MM.1S (cell line): ENCODE results near the gene TEDDM1.

Experiments
- DNase-seq: peaks from one replicate; pipeline ENCODE4 v3.0.0-alpha.2; 2015
- H2AFZ ChIP-seq: fragments of 300-600 bp; sonication (generic); 2 replicates; pipeline ENCODE4 v1.6.0; 2016; ENCODE audit warnings: antibody characterized with exemption, low read length
- H3F3A ChIP-seq: fragments of 300-600 bp; sonication (generic); 2 replicates; pipeline ENCODE4 v1.6.1; 2016; ENCODE audit warnings: mild to moderate bottlenecking, antibody characterized with exemption, low read length, moderate library complexity, mixed read lengths; ENCODE audit not compliant: insufficient read depth
- H3K27ac ChIP-seq: fragments of 300-600 bp; sonication (generic); 2 replicates; pipeline ENCODE4 v1.5.1; 2016; ENCODE audit warnings: mild to moderate bottlenecking, low read length
- H3K27me3 ChIP-seq: fragments of 300-600 bp; sonication (generic); replicated peaks from 2 replicates; pipeline ENCODE4 v1.6.0; 2016; ENCODE audit warnings: low read length; ENCODE audit not compliant: insufficient read depth
- H3K36me3 ChIP-seq: fragments of 300-600 bp; sonication (generic); replicated peaks from 2 replicates; pipeline ENCODE4 v1.6.1; 2016; ENCODE audit warnings: mild to moderate bottlenecking, low read length, mixed read lengths; ENCODE audit not compliant: insufficient read depth
- H3K4me1 ChIP-seq: fragments of 300-600 bp; sonication (generic); 2 replicates; pipeline ENCODE4 v1.6.1; 2016; ENCODE audit warnings: low read length, mixed read lengths
- H3K4me2 ChIP-seq: fragments of 300-600 bp; sonication (generic); 2 replicates; pipeline ENCODE4 v1.6.0; 2016; ENCODE audit warnings: low read depth, low read length
- H3K4me3 ChIP-seq: fragments of 300-600 bp; sonication (generic); 2 replicates; pipeline ENCODE4 v1.5.1; 2016; ENCODE audit warnings: low read length, mixed read lengths
- H3K79me2 ChIP-seq: fragments of 300-600 bp; sonication (generic); 2 replicates; pipeline ENCODE4 v1.6.1; 2016; ENCODE audit warnings: mixed run types, low read length, mixed read lengths
- H3K9ac ChIP-seq: fragments of 300-600 bp; sonication (generic); 2 replicates; pipeline ENCODE4 v1.6.1; 2016; ENCODE audit warnings: low read length, mixed read lengths
- H3K9me2 ChIP-seq: fragments of 300-600 bp; sonication (generic); replicated peaks from 2 replicates; pipeline ENCODE4 v1.6.1; 2016; ENCODE audit warnings: mild to moderate bottlenecking, low read length, mixed read lengths; ENCODE audit not compliant: insufficient read depth
- H3K9me3 ChIP-seq: fragments of 300-600 bp; sonication (generic); replicated peaks from 2 replicates; pipeline ENCODE4 v1.6.1; 2016; ENCODE audit warnings: mild to moderate bottlenecking, low read length, mixed read lengths; ENCODE audit not compliant: insufficient read depth
- H4K20me1 ChIP-seq: fragments of 300-600 bp; sonication (generic); 2 replicates; pipeline ENCODE4 v1.6.1; 2016; ENCODE audit warnings: mild to moderate bottlenecking, low read length, moderate library complexity, mixed read lengths; ENCODE audit not compliant: insufficient read depth
- EZH2 ChIP-seq: fragments of 300-600 bp; sonication (generic); optimal IDR thresholded peaks from 2 replicates; pipeline ENCODE3; 2017; ENCODE audit warnings: low read depth, mild to moderate bottlenecking, antibody characterized with exemption, low read length, mixed read lengths
- EZH2phosphoT487 ChIP-seq: fragments of 300-600 bp; sonication (generic); IDR thresholded peaks from 2 replicates; pipeline ENCODE4 v1.6.1; 2018; ENCODE audit warnings: antibody characterized with exemption, low read length
- TF ChIP-seq, protein P1 (sequence below): fragments of 300-600 bp; sonication (generic); IDR thresholded peaks from 2 replicates; pipeline ENCODE4 v1.5.1; 2016; ENCODE audit warnings: antibody characterized with exemption, low read length, mixed read lengths

TEDDM1 gene

DNA sequence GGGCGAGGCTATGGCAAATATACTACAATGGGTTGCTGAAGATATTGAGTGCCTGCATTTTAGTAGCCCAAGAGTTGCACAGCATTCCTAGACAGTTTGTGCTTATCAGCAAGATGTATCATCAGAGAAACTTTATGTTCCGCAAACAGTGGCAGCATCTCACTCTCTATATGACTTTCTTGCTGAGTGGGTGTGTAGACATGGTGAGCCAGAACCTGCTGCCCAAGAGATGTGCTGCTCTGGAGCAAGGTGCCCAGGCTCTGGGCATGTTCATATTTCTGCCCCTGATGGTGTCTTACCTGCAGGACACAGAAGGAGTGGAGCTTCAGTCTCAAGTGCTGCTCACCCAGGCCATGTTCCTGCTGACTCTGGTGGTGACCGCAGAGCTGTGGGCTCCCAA lies 41.3 kb upstream of the TEDDM1 start:
- Histone ChIP-seq H4K20me1 (no peaks in the 10 kb centered on the region), H3K27me3 (no peaks in the 10 kb centered on the region), H3K9me3 (no peaks in the 10 kb centered on the region), H2AFZ (no peak overlapping the region), H3K9ac (no peak overlapping the region), H3K27ac (no peak overlapping the region), H3K9me2 (no peaks in the 10 kb centered on the region), H3F3A (no peaks in the 10 kb centered on the region), H3K4me2 (no peak overlapping the region), H3K36me3 (no peaks in the 10 kb centered on the region), H3K4me1 (no peaks in the 10 kb centered on the region), H3K4me3 (no peak overlapping the region), H3K79me2 (no peaks in the 10 kb centered on the region)
- TF ChIP-seq, protein P1, sequence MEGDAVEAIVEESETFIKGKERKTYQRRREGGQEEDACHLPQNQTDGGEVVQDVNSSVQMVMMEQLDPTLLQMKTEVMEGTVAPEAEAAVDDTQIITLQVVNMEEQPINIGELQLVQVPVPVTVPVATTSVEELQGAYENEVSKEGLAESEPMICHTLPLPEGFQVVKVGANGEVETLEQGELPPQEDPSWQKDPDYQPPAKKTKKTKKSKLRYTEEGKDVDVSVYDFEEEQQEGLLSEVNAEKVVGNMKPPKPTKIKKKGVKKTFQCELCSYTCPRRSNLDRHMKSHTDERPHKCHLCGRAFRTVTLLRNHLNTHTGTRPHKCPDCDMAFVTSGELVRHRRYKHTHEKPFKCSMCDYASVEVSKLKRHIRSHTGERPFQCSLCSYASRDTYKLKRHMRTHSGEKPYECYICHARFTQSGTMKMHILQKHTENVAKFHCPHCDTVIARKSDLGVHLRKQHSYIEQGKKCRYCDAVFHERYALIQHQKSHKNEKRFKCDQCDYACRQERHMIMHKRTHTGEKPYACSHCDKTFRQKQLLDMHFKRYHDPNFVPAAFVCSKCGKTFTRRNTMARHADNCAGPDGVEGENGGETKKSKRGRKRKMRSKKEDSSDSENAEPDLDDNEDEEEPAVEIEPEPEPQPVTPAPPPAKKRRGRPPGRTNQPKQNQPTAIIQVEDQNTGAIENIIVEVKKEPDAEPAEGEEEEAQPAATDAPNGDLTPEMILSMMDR: no peak
- TF ChIP-seq EZH2 (no peak), EZH2phosphoT487 (no peak)
- DNase-seq: no peak

- TF ChIP-seq EZH2 (no peak), EZH2phosphoT487 (no peak)
- TF ChIP-seq, protein P1: no peak
- Histone ChIP-seq H3K9ac (no peak overlapping the region), H3F3A (no peaks in the 10 kb centered on the region), H3K9me3 (no peaks in the 10 kb centered on the region), H3K4me2 (no peak overlapping the region), H3K4me3 (no peak overlapping the region), H3K9me2 (no peaks in the 10 kb centered on the region), H3K27ac (no peak overlapping the region), H3K79me2 (no peaks in the 10 kb centered on the region), H2AFZ (no peak overlapping the region), H3K36me3 (no peaks in the 10 kb centered on the region), H3K4me1 (no peaks in the 10 kb centered on the region), H4K20me1 (no peaks in the 10 kb centered on the region), H3K27me3 (no peaks in the 10 kb centered on the region)
- DNase-seq: no peak
Measured at GRCh38 chr1:182438326-182438725, 37.9 kb upstream of the TEDDM1 start.

DNA sequence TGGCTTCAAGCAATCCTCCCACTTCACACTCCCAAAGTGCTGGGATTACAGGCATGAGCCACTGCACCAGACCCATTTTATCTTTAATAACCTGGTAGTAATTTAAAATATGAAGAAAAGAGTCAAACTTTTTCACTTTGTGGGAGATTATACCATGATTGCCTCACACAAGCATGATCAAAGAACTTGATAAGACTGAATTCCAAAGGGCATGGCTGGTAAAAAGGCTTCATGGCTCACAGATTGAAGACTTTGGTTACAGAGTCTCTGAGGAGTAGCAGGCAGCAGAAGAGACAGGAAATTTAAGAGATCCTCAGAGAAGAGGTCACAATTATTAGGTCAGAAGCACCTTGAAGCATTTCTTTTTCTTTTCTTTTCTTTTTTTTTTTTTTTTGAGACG lies 33.1 kb upstream of the TEDDM1 start:
- H3K4me2 ChIP-seq: no peak overlapping the region

More for the DNA sequence above, 33.1 kb upstream of the TEDDM1 start:
- Histone ChIP-seq H3K4me1 (peaks cover 5% of the 10 kb centered on the region), H3K9ac (no peak overlapping the region), H3K27ac (no peak overlapping the region), H3K27me3 (no peaks in the 10 kb centered on the region), H3K9me2 (no peaks in the 10 kb centered on the region), H3K36me3 (no peaks in the 10 kb centered on the region), H3K9me3 (no peaks in the 10 kb centered on the region), H2AFZ (no peak overlapping the region), H4K20me1 (no peaks in the 10 kb centered on the region), H3K4me3 (no peak overlapping the region), H3F3A (no peaks in the 10 kb centered on the region), H3K79me2 (no peaks in the 10 kb centered on the region)
- no peak for DNase-seq
- no peak for TF ChIP-seq EZH2
- TF ChIP-seq, protein P1: no peak
- no peak for TF ChIP-seq EZH2phosphoT487
